ENCODE data around the gene STK25.

- TF ChIP-seq CTCF (IDR thresholded peaks at IDR 0.05) (no peak), POLR2A (IDR thresholded peaks at IDR 0.05) (no peak)
Measured at GRCh38 chr2:241541564-241542277, 33.3 kb upstream of the STK25 start.
